ENCODE measurements around the gene F10. TPM values are rescaled to one million over a fixed set of nuclear protein-coding genes. Genes with fewer than 3 reads are reported as not detected.

F10 gene
- total and polyA plus RNA-seq, 10 donors: 1.6 to 6.4 (median 2.9) TPM

- no peak overlapping the region for H3K4me3 ChIP-seq
- no peak overlapping the region for H3K27ac ChIP-seq
- DNase-seq: peak; percentile 64
- TF ChIP-seq CTCF (IDR thresholded peaks at IDR 0.05 in 8 of 11, conservative IDR thresholded peaks at IDR 0.05 in 3 of 11) (no peak), POLR2AphosphoS5 (IDR thresholded peaks at IDR 0.05) (no peak)
- whole genome bisulfite sequencing, 5 donors: 88 to 91% (median 90%) methylated on average over 29 to 33 of the region's 33 CpGs
- H3K27me3 ChIP-seq (replicated peaks in 1 of 7): peaks cover 0 to 4% (median 0%) of the 10 kb centered on the region in 7 donors
- H3K4me1 ChIP-seq: no peaks in the 10 kb centered on the region
- H3K36me3 ChIP-seq: peaks cover 0 to 31% (median 6%) of the 10 kb centered on the region in 6 donors
- no peaks in the 10 kb centered on the region for H3K9me3 ChIP-seq
- intact Hi-C loops (cut with DNase I; ENCODE audit: low total_unique reads): no loop called here
Measured at GRCh38 chr13:113091891-113092775, 30.5 kb upstream of the F10 start.

- peak; percentile 51 for DNase-seq
- H3K27ac ChIP-seq: no peak overlapping the region
- WGBS, 5 donors: 83 to 92% (median 91%) methylated on average over 7 to 25 of the region's 25 CpGs
- peaks cover 0 to 4% (median 0%) of the 10 kb centered on the region in 7 donors for H3K27me3 ChIP-seq (replicated peaks in 1 of 7)
- intact Hi-C loops (cut with DNase I; ENCODE audit: low total_unique reads): no loop called here
- TF ChIP-seq CTCF (IDR thresholded peaks at IDR 0.05 in 8 of 11, conservative IDR thresholded peaks at IDR 0.05 in 3 of 11): no peak
- no peak for TF ChIP-seq POLR2AphosphoS5 (IDR thresholded peaks at IDR 0.05)
- TF ChIP-seq POLR2A (IDR thresholded peaks at IDR 0.05): no peak
- no peaks in the 10 kb centered on the region for H3K4me1 ChIP-seq
- H3K9me3 ChIP-seq: no peaks in the 10 kb centered on the region
- no peak overlapping the region for H3K4me3 ChIP-seq
- peaks cover 0 to 23% (median 4%) of the 10 kb centered on the region in 6 donors for H3K36me3 ChIP-seq
Measured at GRCh38 chr13:113092776-113093579, 29.6 kb upstream of the F10 start.

GRCh38 chr13:113093580-113094409 is 28.8 kb upstream of the F10 start:
- intact Hi-C loops (cut with DNase I; ENCODE audit: low total_unique reads): no loop called here
- peaks cover 0 to 14% (median 0%) of the 10 kb centered on the region in 6 donors for H3K36me3 ChIP-seq
- H3K4me1 ChIP-seq: no peaks in the 10 kb centered on the region
- H3K27ac ChIP-seq: no peak overlapping the region
- no peak overlapping the region for H3K4me3 ChIP-seq
- peak; percentile 57 for DNase-seq
- 79 to 89% (median 83%) methylated on average over 26 to 29 of the region's 29 CpGs for WGBS, 5 donors
- TF ChIP-seq POLR2A (IDR thresholded peaks at IDR 0.05) (no peak), POLR2AphosphoS5 (IDR thresholded peaks at IDR 0.05) (no peak), CTCF (IDR thresholded peaks at IDR 0.05 in 8 of 11, conservative IDR thresholded peaks at IDR 0.05 in 3 of 11) (no peak)
- no peaks in the 10 kb centered on the region for H3K9me3 ChIP-seq
- peaks cover 0 to 4% (median 0%) of the 10 kb centered on the region in 7 donors for H3K27me3 ChIP-seq (replicated peaks in 1 of 7)
